H7 (cell line): Measurements from ENCODE around the gene SWSAP1. TPM values are rescaled to one million over a fixed set of nuclear protein-coding genes. Genes with fewer than 3 reads are reported as not detected.

Experiments
- DNase-seq: peaks from one replicate; pipeline ENCODE4 v3.0.0; 2012
- H3K27me3 ChIP-seq: 2 replicates; pipeline ENCODE4 v1.6.0; 2011; ENCODE audit warnings: mild to moderate bottlenecking, low read length; ENCODE audit not compliant: control insufficient read depth, insufficient read depth
- H3K36me3 ChIP-seq: replicated peaks from 2 replicates; pipeline ENCODE4 v1.5.1; 2011; ENCODE audit warnings: low read length; ENCODE audit not compliant: control insufficient read depth, insufficient read depth
- H3K4me3 ChIP-seq: 2 replicates; pipeline ENCODE4 v1.5.1; 2011; ENCODE audit warnings: low read depth, mild to moderate bottlenecking, control low read depth, low read length, moderate library complexity; ENCODE audit not compliant: insufficient read depth
- total RNA-seq: library from RNA; depleted of rRNA; stranded (reverse); fragments of >200 nt; shearing (Covaris generic); gene quantifications from 2 replicates; pipeline ENCODE4 v1.2.3, GENCODE V29; 2014; rRNA removed

Gene SWSAP1
- total RNA-seq, 1 experiment from 2014 or later: 3.0 TPM

DNA sequence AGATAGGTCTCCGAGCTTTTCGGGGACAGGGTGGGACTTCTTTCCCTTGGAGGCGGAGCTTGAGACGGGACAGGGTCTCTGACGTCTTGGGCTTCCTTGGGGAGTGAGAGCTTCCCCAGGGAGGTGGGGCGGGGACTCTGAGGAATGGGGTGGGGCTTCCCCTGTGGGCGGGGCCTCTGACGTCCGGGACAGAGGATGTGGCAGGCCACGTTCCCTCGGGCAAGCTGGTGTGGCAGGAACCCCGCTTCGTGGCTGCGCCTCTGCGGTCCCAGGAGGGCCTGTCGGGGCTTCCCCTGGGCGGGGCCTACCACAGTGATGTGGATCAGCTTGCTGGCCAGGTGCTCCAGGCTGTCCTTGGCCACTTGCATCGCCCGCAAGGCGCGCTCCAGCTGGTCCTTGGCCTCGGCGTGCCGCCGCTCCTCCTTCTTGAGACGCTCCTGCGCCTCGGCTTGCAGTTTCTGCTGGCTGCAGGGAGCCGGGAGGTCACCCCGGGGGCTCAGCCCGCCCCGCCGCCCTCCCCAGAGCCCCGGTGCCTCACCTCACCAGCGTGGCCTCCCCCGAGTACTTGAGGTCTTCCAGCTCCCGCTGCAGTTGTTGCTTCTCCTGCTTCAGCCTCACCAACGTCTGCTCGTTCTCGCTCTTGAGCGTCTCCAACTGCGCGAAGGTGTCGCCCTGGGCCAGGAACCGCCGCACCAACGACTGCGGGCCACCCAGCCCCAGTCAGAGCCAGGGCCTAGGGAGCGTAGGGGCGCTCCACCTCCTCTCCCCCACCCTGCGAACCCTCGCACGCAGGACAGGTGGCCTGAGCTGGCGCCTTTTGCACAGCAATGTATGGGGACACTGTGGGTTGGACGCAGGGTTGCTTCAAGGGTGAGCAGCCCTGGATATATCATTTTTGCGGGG, 47.9 kb downstream of the SWSAP1 start:
- H3K4me3 ChIP-seq: peak overlapping the region; percentile 60
- peak; percentile 93 for DNase-seq
- H3K27me3 ChIP-seq: peaks cover 58% of the 10 kb centered on the region
- H3K36me3 ChIP-seq: no peaks in the 10 kb centered on the region

- Histone ChIP-seq H3K27me3 (peaks cover 55% of the 10 kb centered on the region), H3K4me3 (no peak overlapping the region), H3K36me3 (no peaks in the 10 kb centered on the region)
- DNase-seq: peak; percentile 18
These were observed 48.8 kb downstream of the SWSAP1 start for GRCh38 chr19:11423164-11423790.

DNA sequence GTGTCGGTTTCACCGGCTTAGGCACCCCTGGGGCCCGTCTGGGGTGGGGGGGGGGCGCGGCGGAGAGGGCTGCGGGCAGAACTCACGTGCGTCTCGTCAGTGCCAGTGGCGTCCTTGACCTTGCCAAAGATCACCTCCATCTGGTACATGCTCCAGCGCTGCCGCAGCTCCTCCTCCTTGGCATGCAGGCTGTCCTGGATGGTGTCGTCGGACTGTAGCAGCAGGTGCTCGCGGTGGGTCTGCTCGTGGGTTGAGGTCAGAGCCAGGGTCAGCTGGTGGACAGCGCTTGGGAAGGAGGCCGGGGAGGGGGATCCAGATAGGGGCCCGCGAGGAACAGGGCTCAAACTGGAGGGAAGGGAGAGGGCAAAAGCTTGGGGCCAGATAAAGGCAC, 49.3 kb downstream of the SWSAP1 start:
- peaks cover 50% of the 10 kb centered on the region for H3K27me3 ChIP-seq
- no peak overlapping the region for H3K4me3 ChIP-seq
- H3K36me3 ChIP-seq: no peaks in the 10 kb centered on the region
- peak; percentile 41 for DNase-seq

Other genes with a start within 250 kb of the SWSAP1 start
- gene SPC24, start 218.9 kb upstream of the SWSAP1 start, total RNA-seq: 66.8 and 67.0 TPM in 2 replicates
- gene KANK2, start 177.1 kb upstream of the SWSAP1 start, total RNA-seq: 32.3 and 41.8 TPM in 2 replicates
- gene ANGPTL8, start 135.0 kb upstream of the SWSAP1 start, total RNA-seq: not detected in 2 replicates
- gene DOCK6, start 112.1 kb upstream of the SWSAP1 start, total RNA-seq: 26.9 and 33.7 TPM in 2 replicates
- not detected in 2 replicates for gene TSPAN16, start 78.5 kb upstream of the SWSAP1 start, total RNA-seq
- gene RAB3D, start 35.0 kb upstream of the SWSAP1 start, total RNA-seq: 10.1 and 11.2 TPM in 2 replicates
- 102 and 128 TPM in 2 replicates for gene TMEM205, start 28.4 kb upstream of the SWSAP1 start, total RNA-seq
- gene CCDC159, start 28.1 kb upstream of the SWSAP1 start, total RNA-seq: 2.7 and 5.5 TPM in 2 replicates
- 5.7 and 7.0 TPM in 2 replicates for gene PLPPR2, start 19.2 kb upstream of the SWSAP1 start, total RNA-seq
- gene EPOR, start 9.6 kb downstream of the SWSAP1 start, total RNA-seq: 14.9 and 15.8 TPM in 2 replicates
- gene RGL3, start 44.6 kb downstream of the SWSAP1 start, total RNA-seq: 1.6 and 7.8 TPM in 2 replicates
- 0.66 and 1.4 TPM in 2 replicates for gene ODAD3, start 60.5 kb downstream of the SWSAP1 start, total RNA-seq
- 97.7 and 108 TPM in 2 replicates for gene PRKCSH, start 61.0 kb downstream of the SWSAP1 start, total RNA-seq
- gene ELAVL3, start 106.4 kb downstream of the SWSAP1 start, total RNA-seq: 0.17 and 0.52 TPM in 2 replicates
- 8.5 and 9.8 TPM in 2 replicates for gene ZNF653, start 131.2 kb downstream of the SWSAP1 start, total RNA-seq
- 72.4 and 77.5 TPM in 2 replicates for gene ECSIT, start 154.5 kb downstream of the SWSAP1 start, total RNA-seq
- gene CNN1, start 164.2 kb downstream of the SWSAP1 start, total RNA-seq: 24.1 and 26.7 TPM in 2 replicates
- gene ELOF1, start 184.6 kb downstream of the SWSAP1 start, total RNA-seq: 48.2 and 66.7 TPM in 2 replicates
- gene ACP5, start 203.0 kb downstream of the SWSAP1 start, total RNA-seq: 1.0 and 3.7 TPM in 2 replicates
- 20.1 and 24.2 TPM in 2 replicates for gene ZNF627, start 222.8 kb downstream of the SWSAP1 start, total RNA-seq